Central memory CD8-positive, alpha-beta T cell (primary cell): ENCODE results near the gene MECP2.

Experiments used
- ATAC-seq: fragments of 150-1000 bp; cut with Tn5 transposase; replicated peaks from 2 replicates; pipeline ENCODE4 v1.10.0; 2022; ENCODE audit warnings: mild to moderate bottlenecking, moderate FRiP score, moderate number of reproducible peaks; ENCODE audit not compliant: poor library complexity, severe bottlenecking; ENCODE audit errors: extremely low read depth
- DNase-seq, 2 donors: peaks; one replicate each; pipeline ENCODE4 v3.0.0; 2021; ENCODE audit warnings: low spot score in 2 of 2
- H3K27ac Mint-ChIP-seq: one replicate; pipeline ENCODE4 v1.8.0; 2022; ENCODE audit warnings: low read depth, mild to moderate bottlenecking, moderate library complexity, mixed read lengths
- H3K27me3 Mint-ChIP-seq: one replicate; pipeline ENCODE4 v1.8.0; 2022; ENCODE audit warnings: mixed read lengths
- H3K36me3 Mint-ChIP-seq: one replicate; pipeline ENCODE4 v1.8.0; 2022; ENCODE audit warnings: mild to moderate bottlenecking, moderate library complexity, mixed read lengths; ENCODE audit not compliant: insufficient read depth
- H3K4me1 Mint-ChIP-seq: one replicate; pipeline ENCODE4 v1.8.0; 2022; ENCODE audit warnings: mixed read lengths
- H3K4me3 Mint-ChIP-seq: one replicate; pipeline ENCODE4 v1.8.0; 2022; ENCODE audit warnings: mild to moderate bottlenecking, moderate library complexity, mixed read lengths
- H3K9me3 Mint-ChIP-seq: one replicate; pipeline ENCODE4 v1.8.0; 2022; ENCODE audit warnings: mixed read lengths

The MECP2 gene

GRCh38 chrX:154072192-154072591 is 25.3 kb downstream of the MECP2 start:
- Mint-ChIP-seq H3K9me3 (no peaks in the 10 kb centered on the region), H3K27ac (peak overlapping the region; percentile 95), H3K4me1 (peaks cover 28% of the 10 kb centered on the region)

GRCh38 chrX:154068560-154068959 is 29.0 kb downstream of the MECP2 start:
- no peak overlapping the region for H3K4me3 Mint-ChIP-seq
- ATAC-seq (no peak), DNase-seq (no peak)
- no peaks in the 10 kb centered on the region for H3K27me3 Mint-ChIP-seq
- peaks cover 17% of the 10 kb centered on the region for H3K36me3 Mint-ChIP-seq
- no peaks in the 10 kb centered on the region for H3K9me3 Mint-ChIP-seq
- H3K4me1 Mint-ChIP-seq: peaks cover 32% of the 10 kb centered on the region
- H3K27ac Mint-ChIP-seq: no peak overlapping the region

More at GRCh38 chrX:154072192-154072591, 25.3 kb downstream of the MECP2 start:
- ATAC-seq: peak; percentile 46
- no peak for DNase-seq
- no peaks in the 10 kb centered on the region for H3K27me3 Mint-ChIP-seq
- peaks cover 18% of the 10 kb centered on the region for H3K36me3 Mint-ChIP-seq
- H3K4me3 Mint-ChIP-seq: no peak overlapping the region

GRCh38 chrX:154064637-154065435 is 32.7 kb downstream of the MECP2 start:
- no peaks in the 10 kb centered on the region for H3K9me3 Mint-ChIP-seq
- H3K4me1 Mint-ChIP-seq: peaks cover 50% of the 10 kb centered on the region
- DNase-seq: no peak
- H3K27me3 Mint-ChIP-seq: no peaks in the 10 kb centered on the region
- H3K27ac Mint-ChIP-seq: peak overlapping the region; percentile 73
- no peak for ATAC-seq
- peaks cover 7% of the 10 kb centered on the region for H3K36me3 Mint-ChIP-seq
- peak overlapping the region; percentile 40 for H3K4me3 Mint-ChIP-seq

- Mint-ChIP-seq H3K36me3 (peaks cover 8% of the 10 kb centered on the region), H3K4me1 (peaks cover 66% of the 10 kb centered on the region), H3K9me3 (no peaks in the 10 kb centered on the region), H3K4me3 (no peak overlapping the region), H3K27ac (peak overlapping the region; percentile 80), H3K27me3 (no peaks in the 10 kb centered on the region)
- ATAC-seq: no peak
- DNase-seq: no peak
These were observed 34.3 kb downstream of the MECP2 start for GRCh38 chrX:154063234-154063633.

GRCh38 chrX:154061801-154062200 is 35.7 kb downstream of the MECP2 start:
- peak overlapping the region; percentile 80 for H3K27ac Mint-ChIP-seq
- H3K36me3 Mint-ChIP-seq: peaks cover 16% of the 10 kb centered on the region
- peak overlapping the region; percentile 65 for H3K4me3 Mint-ChIP-seq

GRCh38 chrX:154059729-154060245 is 37.7 kb downstream of the MECP2 start:
- no peak for DNase-seq
- H3K27ac Mint-ChIP-seq: peak overlapping the region; percentile 64
- H3K9me3 Mint-ChIP-seq: no peaks in the 10 kb centered on the region
- no peak for ATAC-seq
- H3K27me3 Mint-ChIP-seq: no peaks in the 10 kb centered on the region
- H3K36me3 Mint-ChIP-seq: peaks cover 27% of the 10 kb centered on the region
- H3K4me1 Mint-ChIP-seq: peaks cover 75% of the 10 kb centered on the region
- peak overlapping the region; percentile 1 for H3K4me3 Mint-ChIP-seq

More at GRCh38 chrX:154061801-154062200, 35.7 kb downstream of the MECP2 start:
- Mint-ChIP-seq H3K4me1 (peaks cover 74% of the 10 kb centered on the region), H3K27me3 (no peaks in the 10 kb centered on the region), H3K9me3 (no peaks in the 10 kb centered on the region)
- ATAC-seq (no peak), DNase-seq (no peak)

- H3K27me3 Mint-ChIP-seq: no peaks in the 10 kb centered on the region
- no peaks in the 10 kb centered on the region for H3K9me3 Mint-ChIP-seq
- H3K4me3 Mint-ChIP-seq: peak overlapping the region; percentile 1
- H3K27ac Mint-ChIP-seq: peak overlapping the region; percentile 64
- H3K36me3 Mint-ChIP-seq: peaks cover 32% of the 10 kb centered on the region
- ATAC-seq (no peak), DNase-seq (no peak)
- peaks cover 69% of the 10 kb centered on the region for H3K4me1 Mint-ChIP-seq
These were observed 38.3 kb downstream of the MECP2 start for GRCh38 chrX:154059231-154059630.

GRCh38 chrX:154058214-154058997 is 39.1 kb downstream of the MECP2 start:
- Mint-ChIP-seq H3K4me1 (peaks cover 61% of the 10 kb centered on the region), H3K27me3 (no peaks in the 10 kb centered on the region), H3K27ac (peak overlapping the region; percentile 64), H3K36me3 (peaks cover 37% of the 10 kb centered on the region), H3K4me3 (no peak overlapping the region), H3K9me3 (no peaks in the 10 kb centered on the region)
- DNase-seq: no peak
- no peak for ATAC-seq

DNA sequence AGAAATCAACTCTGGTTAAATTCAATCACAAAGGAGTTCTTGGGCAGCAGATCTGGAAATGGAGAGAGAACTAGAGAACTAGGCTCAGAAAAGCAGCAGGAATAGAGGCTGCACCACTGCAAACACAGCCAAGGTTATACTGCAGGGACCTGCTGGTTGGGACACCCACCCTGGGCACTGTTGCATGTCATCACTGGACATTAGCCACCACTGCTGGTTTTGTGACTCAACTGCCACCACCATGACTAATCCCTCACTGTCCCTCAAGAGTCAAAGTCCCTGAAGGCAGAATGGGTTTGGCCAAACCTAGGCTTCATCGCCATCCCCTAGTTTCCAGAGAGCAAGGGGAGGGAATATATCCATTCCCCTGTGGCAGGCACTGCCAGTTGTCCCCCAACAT is 39.7 kb downstream of the MECP2 start:
- Mint-ChIP-seq H3K36me3 (peaks cover 37% of the 10 kb centered on the region), H3K27me3 (no peaks in the 10 kb centered on the region), H3K9me3 (no peaks in the 10 kb centered on the region), H3K4me1 (peaks cover 61% of the 10 kb centered on the region), H3K4me3 (peak overlapping the region; percentile 26), H3K27ac (no peak overlapping the region)
- ATAC-seq (no peak), DNase-seq (no peak)

DNA sequence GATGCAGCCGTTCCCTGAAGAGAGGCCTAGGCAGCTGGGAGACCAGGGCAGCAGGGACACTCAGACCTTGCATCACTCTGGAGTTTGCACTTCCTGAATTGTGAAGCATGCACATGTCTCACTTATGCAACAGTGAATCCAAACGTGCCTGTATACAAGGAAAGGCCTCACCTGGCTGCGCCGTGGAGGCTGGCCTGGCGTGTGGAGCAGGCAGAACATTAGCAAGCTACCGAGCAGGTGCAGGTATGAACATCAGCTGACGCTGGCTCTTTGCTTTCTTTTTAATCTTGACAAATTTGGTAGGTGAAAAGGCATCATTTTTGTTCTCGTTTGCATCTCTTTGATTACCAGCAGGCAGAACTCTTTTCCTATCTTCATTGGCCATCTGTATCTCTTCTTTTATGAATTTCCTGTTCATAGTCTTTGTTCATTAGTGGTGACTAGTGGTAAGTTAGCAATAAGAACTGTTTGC is 40.7 kb downstream of the MECP2 start:
- peaks cover 39% of the 10 kb centered on the region for H3K36me3 Mint-ChIP-seq

GRCh38 chrX:154051201-154051810 is 46.2 kb downstream of the MECP2 start:
- Mint-ChIP-seq H3K4me1 (peaks cover 52% of the 10 kb centered on the region), H3K36me3 (peaks cover 43% of the 10 kb centered on the region), H3K27ac (peak overlapping the region; percentile 83), H3K4me3 (no peak overlapping the region), H3K9me3 (no peaks in the 10 kb centered on the region), H3K27me3 (no peaks in the 10 kb centered on the region)
- DNase-seq (peak; percentile 32 to 42), ATAC-seq (peak; percentile 72)

More for the DNA sequence above, 40.7 kb downstream of the MECP2 start:
- Mint-ChIP-seq H3K4me1 (peaks cover 58% of the 10 kb centered on the region), H3K4me3 (peak overlapping the region; percentile 26), H3K27me3 (no peaks in the 10 kb centered on the region), H3K27ac (peak overlapping the region; percentile 79), H3K9me3 (no peaks in the 10 kb centered on the region)
- ATAC-seq (no peak), DNase-seq (no peak)

- H3K4me1 Mint-ChIP-seq: peaks cover 51% of the 10 kb centered on the region
- H3K27me3 Mint-ChIP-seq: no peaks in the 10 kb centered on the region
- peak overlapping the region; percentile 83 for H3K27ac Mint-ChIP-seq
- no peak for ATAC-seq
- H3K4me3 Mint-ChIP-seq: no peak overlapping the region
- no peak for DNase-seq
- no peaks in the 10 kb centered on the region for H3K9me3 Mint-ChIP-seq
- peaks cover 40% of the 10 kb centered on the region for H3K36me3 Mint-ChIP-seq
These were observed 47.4 kb downstream of the MECP2 start for GRCh38 chrX:154050113-154050495.
